Measurements from ENCODE around the gene PSMA5.

PSMA5 gene

DNA sequence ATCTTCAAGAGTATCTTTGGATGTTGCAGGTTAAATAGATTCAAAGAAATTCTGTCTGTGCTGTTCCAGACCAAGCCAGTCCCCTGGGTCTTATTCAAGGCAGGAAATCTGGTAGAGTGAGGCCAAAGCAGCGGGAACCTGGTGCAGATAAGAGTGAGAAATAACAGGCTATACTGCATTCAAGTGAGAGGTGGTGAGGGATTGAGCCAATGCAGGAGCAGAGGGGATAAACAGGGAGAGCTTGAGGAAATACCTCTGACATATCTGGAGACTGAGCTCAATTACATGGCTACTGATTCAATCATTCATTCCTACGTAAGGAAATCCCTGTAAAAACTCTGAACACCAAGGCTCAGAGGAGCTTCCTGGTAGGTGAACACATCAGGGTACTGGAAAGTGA, 17.2 kb upstream of the PSMA5 start:
- no peak overlapping the region for H2BK120ac ChIP-seq (ENCODE audit: insufficient read depth, low read length, poor library complexity)
- no peak overlapping the region for H2AFZ ChIP-seq (ENCODE audit: insufficient read depth, low read length, poor library complexity)
- no peaks in the 10 kb centered on the region for H3K79me2 ChIP-seq (ENCODE audit: control insufficient read depth, insufficient read depth, low read length, poor library complexity)
- no peak overlapping the region for H3K9ac ChIP-seq (ENCODE audit: low read length)
- no CpG with 5 or more reads among the region's 2 CpGs for WGBS (ENCODE audit: extremely low coverage, insufficient coverage, insufficient read length)
- H4K12ac ChIP-seq (ENCODE audit: low read depth, low read length) = no peak overlapping the region
- H3K4me2 ChIP-seq (ENCODE audit: low read length) = no peak overlapping the region
- no peaks in the 10 kb centered on the region for H3K27me3 ChIP-seq (ENCODE audit: insufficient read depth, low read length)
- no peak overlapping the region for H3K14ac ChIP-seq (ENCODE audit: low read length)
- no peak overlapping the region for H4K91ac ChIP-seq (ENCODE audit: low read depth, low read length)
- H3K27ac ChIP-seq (ENCODE audit: low read depth, low read length) = no peak overlapping the region
- no peaks in the 10 kb centered on the region for H3K36me3 ChIP-seq (ENCODE audit: control insufficient read depth in 1 of 2, insufficient read depth in 2 of 2, low read length in 2 of 2)
- H3K18ac ChIP-seq (ENCODE audit: low read length) = no peak overlapping the region
- H3K23ac ChIP-seq (ENCODE audit: low read length) = no peak overlapping the region
- H3K4me1 ChIP-seq (ENCODE audit: control insufficient read depth in 1 of 2, insufficient read depth in 2 of 2, low read length in 2 of 2) = no peaks in the 10 kb centered on the region
- DNase-seq = peak; percentile 83 to 94
- no peak overlapping the region for H3K4me3 ChIP-seq (ENCODE audit: low read depth, low read length)
- H3K4ac ChIP-seq (ENCODE audit: low read depth, low read length) = no peak overlapping the region
- H4K8ac ChIP-seq (ENCODE audit: low read depth, low read length) = no peak overlapping the region
- no peak overlapping the region for H2AK5ac ChIP-seq (ENCODE audit: low read length)
- no peak overlapping the region for H2BK5ac ChIP-seq (ENCODE audit: low read depth, low read length, poor library complexity)
- H3K79me1 ChIP-seq (ENCODE audit: low read length) = no peaks in the 10 kb centered on the region
- no peak overlapping the region for H2BK12ac ChIP-seq (ENCODE audit: low read length)
- H3K9me3 ChIP-seq (ENCODE audit: insufficient read depth, low read depth, low read length) = no peaks in the 10 kb centered on the region

DNA sequence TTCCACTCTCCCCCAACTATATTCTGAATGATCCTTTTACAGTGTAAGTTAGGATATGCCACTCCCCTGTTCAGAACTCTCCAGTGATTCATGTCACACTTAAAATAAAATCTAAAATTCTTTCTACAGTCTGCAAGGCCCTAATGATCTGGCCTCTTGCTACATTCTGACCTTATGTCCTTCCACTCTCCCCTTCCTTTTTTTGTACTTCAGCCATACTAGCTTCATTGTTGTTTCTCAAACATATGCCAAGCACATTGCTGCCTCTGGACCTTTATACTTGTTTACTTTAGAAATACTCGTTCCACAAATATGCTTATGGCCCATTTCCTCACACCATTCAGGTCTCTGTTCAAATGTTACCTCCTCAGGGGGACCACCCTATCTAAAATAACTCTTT, 14.8 kb upstream of the PSMA5 start:
- no peak overlapping the region for H2BK5ac ChIP-seq (ENCODE audit: low read depth, low read length, poor library complexity)
- H4K12ac ChIP-seq (ENCODE audit: low read depth, low read length) = no peak overlapping the region
- H3K27ac ChIP-seq (ENCODE audit: low read depth, low read length) = no peak overlapping the region
- H4K91ac ChIP-seq (ENCODE audit: low read depth, low read length) = no peak overlapping the region
- H4K8ac ChIP-seq (ENCODE audit: low read depth, low read length) = no peak overlapping the region
- H2BK12ac ChIP-seq (ENCODE audit: low read length) = no peak overlapping the region
- WGBS (ENCODE audit: extremely low coverage, insufficient coverage, insufficient read length) = no CpG with 5 or more reads among the region's 1 CpG
- H3K4me1 ChIP-seq (ENCODE audit: control insufficient read depth in 1 of 2, insufficient read depth in 2 of 2, low read length in 2 of 2) = no peaks in the 10 kb centered on the region
- no peaks in the 10 kb centered on the region for H3K9me3 ChIP-seq (ENCODE audit: insufficient read depth, low read depth, low read length)
- H3K79me2 ChIP-seq (ENCODE audit: control insufficient read depth, insufficient read depth, low read length, poor library complexity) = no peaks in the 10 kb centered on the region
- H3K4me2 ChIP-seq (ENCODE audit: low read length) = no peak overlapping the region
- H2BK120ac ChIP-seq (ENCODE audit: insufficient read depth, low read length, poor library complexity) = no peak overlapping the region
- H3K4ac ChIP-seq (ENCODE audit: low read depth, low read length) = no peak overlapping the region
- no peak overlapping the region for H2AFZ ChIP-seq (ENCODE audit: insufficient read depth, low read length, poor library complexity)
- no peak overlapping the region for H2AK5ac ChIP-seq (ENCODE audit: low read length)
- H3K23ac ChIP-seq (ENCODE audit: low read length) = no peak overlapping the region
- no peak overlapping the region for H3K18ac ChIP-seq (ENCODE audit: low read length)
- H3K9ac ChIP-seq (ENCODE audit: low read length) = no peak overlapping the region
- no peaks in the 10 kb centered on the region for H3K27me3 ChIP-seq (ENCODE audit: insufficient read depth, low read length)
- H3K14ac ChIP-seq (ENCODE audit: low read length) = no peak overlapping the region
- no peaks in the 10 kb centered on the region for H3K36me3 ChIP-seq (ENCODE audit: control insufficient read depth in 1 of 2, insufficient read depth in 2 of 2, low read length in 2 of 2)
- DNase-seq = no peak
- no peaks in the 10 kb centered on the region for H3K79me1 ChIP-seq (ENCODE audit: low read length)
- no peak overlapping the region for H3K4me3 ChIP-seq (ENCODE audit: low read depth, low read length)

DNA sequence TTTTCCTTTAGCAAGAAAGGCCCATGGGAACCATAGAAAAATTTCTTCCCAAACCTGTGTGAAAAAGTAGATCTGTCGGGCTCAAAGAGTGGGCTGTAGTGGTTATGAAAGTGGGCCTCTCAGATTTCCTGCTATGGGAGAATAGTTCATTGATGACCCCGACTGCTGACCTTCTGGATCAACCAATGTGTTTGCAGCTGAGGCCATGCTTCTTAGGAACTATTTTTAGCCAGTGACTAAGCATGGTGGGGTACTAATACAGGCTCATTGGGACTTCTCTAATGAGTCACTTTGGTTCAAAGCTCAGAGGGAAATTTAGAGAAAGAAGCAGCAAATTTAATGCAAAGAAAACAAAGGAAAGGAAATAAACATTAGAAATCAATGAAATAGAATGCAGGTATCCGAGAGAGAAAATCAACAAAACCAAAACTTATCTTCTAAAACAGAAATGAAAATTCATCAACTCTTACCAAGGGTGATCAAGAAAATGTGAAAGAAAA, 12.6 kb upstream of the PSMA5 start:
- Histone ChIP-seq H4K91ac (ENCODE audit: low read depth, low read length) (no peak overlapping the region), H2BK12ac (ENCODE audit: low read length) (no peak overlapping the region), H3K27me3 (ENCODE audit: insufficient read depth, low read length) (no peaks in the 10 kb centered on the region), H3K14ac (ENCODE audit: low read length) (no peak overlapping the region), H3K4me1 (ENCODE audit: control insufficient read depth in 1 of 2, insufficient read depth in 2 of 2, low read length in 2 of 2) (no peaks in the 10 kb centered on the region), H3K18ac (ENCODE audit: low read length) (no peak overlapping the region), H3K4ac (ENCODE audit: low read depth, low read length) (no peak overlapping the region), H3K79me2 (ENCODE audit: control insufficient read depth, insufficient read depth, low read length, poor library complexity) (no peaks in the 10 kb centered on the region), H2BK120ac (ENCODE audit: insufficient read depth, low read length, poor library complexity) (no peak overlapping the region), H3K27ac (ENCODE audit: low read depth, low read length) (no peak overlapping the region), H3K9me3 (ENCODE audit: insufficient read depth, low read depth, low read length) (peaks cover 5% of the 10 kb centered on the region), H2AFZ (ENCODE audit: insufficient read depth, low read length, poor library complexity) (no peak overlapping the region), H3K23ac (ENCODE audit: low read length) (no peak overlapping the region), H3K4me2 (ENCODE audit: low read length) (no peak overlapping the region), H4K12ac (ENCODE audit: low read depth, low read length) (no peak overlapping the region), H3K9ac (ENCODE audit: low read length) (no peak overlapping the region), H4K8ac (ENCODE audit: low read depth, low read length) (no peak overlapping the region), H2BK5ac (ENCODE audit: low read depth, low read length, poor library complexity) (no peak overlapping the region), H3K4me3 (ENCODE audit: low read depth, low read length) (no peak overlapping the region), H3K36me3 (ENCODE audit: control insufficient read depth in 1 of 2, insufficient read depth in 2 of 2, low read length in 2 of 2) (no peaks in the 10 kb centered on the region), H3K79me1 (ENCODE audit: low read length) (no peaks in the 10 kb centered on the region), H2AK5ac (ENCODE audit: low read length) (no peak overlapping the region)
- no peak for DNase-seq
- no CpG with 5 or more reads among the region's 3 CpGs for WGBS (ENCODE audit: extremely low coverage, insufficient coverage, insufficient read length)

DNA sequence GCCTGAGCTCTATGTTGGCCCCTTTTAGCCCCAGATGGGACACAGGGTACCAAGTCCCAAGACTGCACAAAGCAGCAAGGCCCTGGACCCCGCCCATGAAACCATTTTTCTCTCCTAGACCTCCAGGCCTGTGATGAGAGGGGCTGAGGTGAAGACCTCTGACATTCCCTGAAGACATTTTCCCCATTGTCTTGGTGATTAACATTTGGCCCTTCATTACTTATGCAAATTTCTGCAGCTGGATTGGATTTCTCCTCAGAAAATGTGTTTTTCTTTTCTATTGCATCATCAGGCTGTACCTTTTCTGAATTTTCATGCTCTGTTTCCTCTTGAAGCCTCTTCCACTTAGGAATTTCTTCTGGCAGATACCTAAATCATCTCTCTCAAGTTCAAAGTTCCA, 8.2 kb upstream of the PSMA5 start:
- no peak overlapping the region for H3K27ac ChIP-seq (ENCODE audit: low read depth, low read length)
- no peak overlapping the region for H4K8ac ChIP-seq (ENCODE audit: low read depth, low read length)
- no peak overlapping the region for H3K14ac ChIP-seq (ENCODE audit: low read length)
- H2BK5ac ChIP-seq (ENCODE audit: low read depth, low read length, poor library complexity) = no peak overlapping the region
- no peak overlapping the region for H3K18ac ChIP-seq (ENCODE audit: low read length)
- no peak overlapping the region for H3K9ac ChIP-seq (ENCODE audit: low read length)
- H3K4me3 ChIP-seq (ENCODE audit: low read depth, low read length) = no peak overlapping the region
- no CpG with 5 or more reads among the region's 1 CpG for WGBS (ENCODE audit: extremely low coverage, insufficient coverage, insufficient read length)
- no peaks in the 10 kb centered on the region for H3K27me3 ChIP-seq (ENCODE audit: insufficient read depth, low read length)
- no peak overlapping the region for H2BK120ac ChIP-seq (ENCODE audit: insufficient read depth, low read length, poor library complexity)
- H4K12ac ChIP-seq (ENCODE audit: low read depth, low read length) = no peak overlapping the region
- no peaks in the 10 kb centered on the region for H3K4me1 ChIP-seq (ENCODE audit: control insufficient read depth in 1 of 2, insufficient read depth in 2 of 2, low read length in 2 of 2)
- H3K4me2 ChIP-seq (ENCODE audit: low read length) = no peak overlapping the region
- H4K91ac ChIP-seq (ENCODE audit: low read depth, low read length) = no peak overlapping the region
- no peak overlapping the region for H2BK12ac ChIP-seq (ENCODE audit: low read length)
- no peaks in the 10 kb centered on the region for H3K36me3 ChIP-seq (ENCODE audit: control insufficient read depth in 1 of 2, insufficient read depth in 2 of 2, low read length in 2 of 2)
- no peak overlapping the region for H3K4ac ChIP-seq (ENCODE audit: low read depth, low read length)
- no peak overlapping the region for H3K23ac ChIP-seq (ENCODE audit: low read length)
- H2AFZ ChIP-seq (ENCODE audit: insufficient read depth, low read length, poor library complexity) = no peak overlapping the region
- H2AK5ac ChIP-seq (ENCODE audit: low read length) = no peak overlapping the region
- H3K79me1 ChIP-seq (ENCODE audit: low read length) = no peaks in the 10 kb centered on the region
- H3K79me2 ChIP-seq (ENCODE audit: control insufficient read depth, insufficient read depth, low read length, poor library complexity) = no peaks in the 10 kb centered on the region
- peaks cover 5% of the 10 kb centered on the region for H3K9me3 ChIP-seq (ENCODE audit: insufficient read depth, low read depth, low read length)
- no peak for DNase-seq

All from trophoblast cell (in vitro differentiated cells and primary cell).